Epidermal melanocyte (primary cell): ENCODE data around the gene CBL.
"Not testable (repeated sequence)": the region's sequence is repeated elsewhere in the genome, so short reads cannot be mapped to it uniquely, and the experiment has no call there.

ENCODE experiments used
- DNase-seq: peaks from one replicate; pipeline ENCODE4 v3.0.0; 2011; ENCODE audit warnings: low spot score; ENCODE audit not compliant: insufficient read length

CBL gene

GRCh38 chr11:119205574-119206510, at the start of gene CBL:
TSS of gene CBL (plus strand) at chr11:119206339. CDS start at chr11:119206418, 79 bp downstream.
- peak; percentile 96 for DNase-seq

GRCh38 chr11:119156496-119156895, 49.6 kb upstream of the CBL start:
- DNase-seq = no peak

DNA sequence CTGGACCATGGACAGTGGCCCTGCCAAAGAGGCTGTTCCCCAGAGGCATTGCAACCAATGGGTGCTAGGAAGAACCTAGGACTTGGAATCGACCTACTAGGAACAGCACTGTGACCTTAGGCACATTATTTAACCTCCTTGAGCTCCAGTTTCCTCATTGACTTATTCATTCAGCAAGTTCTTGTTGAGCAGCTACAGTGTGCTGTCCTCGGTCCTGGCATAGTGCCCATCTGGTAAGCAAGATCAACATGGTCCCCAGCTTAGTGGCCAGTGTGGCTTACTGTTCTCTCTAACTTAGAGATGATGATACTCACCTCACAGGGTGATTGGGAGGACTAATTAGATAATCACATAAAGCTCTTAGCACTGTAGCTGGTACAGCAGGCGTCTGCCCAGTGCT, 49.1 kb upstream of the CBL start:
- no peak for DNase-seq

DNA sequence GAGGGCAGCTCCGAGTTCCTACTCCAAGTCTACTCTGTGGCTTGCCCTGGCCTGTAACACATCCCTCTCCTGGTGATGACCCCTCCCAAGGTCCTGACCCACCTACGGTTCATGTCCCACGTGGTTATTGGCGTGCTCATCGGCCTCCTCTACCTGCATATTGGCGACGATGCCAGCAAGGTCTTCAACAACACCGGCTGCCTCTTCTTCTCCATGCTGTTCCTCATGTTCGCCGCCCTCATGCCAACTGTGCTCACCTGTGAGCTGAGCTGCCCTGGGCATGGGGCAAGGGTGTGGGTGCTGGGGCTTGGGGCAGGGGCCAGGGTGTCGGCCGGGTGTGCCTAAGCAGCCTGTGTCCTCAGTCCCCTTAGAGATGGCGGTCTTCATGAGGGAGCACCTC, 47.7 kb upstream of the CBL start:
- no peak for DNase-seq

DNA sequence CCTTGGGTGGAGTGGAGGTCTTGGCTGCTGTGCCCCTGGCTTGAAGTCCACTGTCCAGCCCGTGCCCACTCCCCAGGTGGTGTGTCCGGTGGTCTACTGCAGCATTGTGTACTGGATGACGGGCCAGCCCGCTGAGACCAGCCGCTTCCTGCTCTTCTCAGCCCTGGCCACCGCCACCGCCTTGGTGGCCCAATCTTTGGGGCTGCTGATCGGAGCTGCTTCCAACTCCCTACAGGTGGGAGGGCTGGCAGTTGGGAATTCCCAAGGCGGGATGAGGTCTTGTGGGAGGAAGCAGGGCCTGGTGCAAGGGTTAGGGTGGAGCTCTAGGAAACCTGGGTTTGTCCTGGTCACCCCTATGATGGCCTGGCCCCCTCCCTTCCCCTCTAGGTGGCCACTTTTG, 46.0 kb upstream of the CBL start:
- DNase-seq = no peak

GRCh38 chr11:119161871-119162270, 44.3 kb upstream of the CBL start:
- no peak for DNase-seq

DNA sequence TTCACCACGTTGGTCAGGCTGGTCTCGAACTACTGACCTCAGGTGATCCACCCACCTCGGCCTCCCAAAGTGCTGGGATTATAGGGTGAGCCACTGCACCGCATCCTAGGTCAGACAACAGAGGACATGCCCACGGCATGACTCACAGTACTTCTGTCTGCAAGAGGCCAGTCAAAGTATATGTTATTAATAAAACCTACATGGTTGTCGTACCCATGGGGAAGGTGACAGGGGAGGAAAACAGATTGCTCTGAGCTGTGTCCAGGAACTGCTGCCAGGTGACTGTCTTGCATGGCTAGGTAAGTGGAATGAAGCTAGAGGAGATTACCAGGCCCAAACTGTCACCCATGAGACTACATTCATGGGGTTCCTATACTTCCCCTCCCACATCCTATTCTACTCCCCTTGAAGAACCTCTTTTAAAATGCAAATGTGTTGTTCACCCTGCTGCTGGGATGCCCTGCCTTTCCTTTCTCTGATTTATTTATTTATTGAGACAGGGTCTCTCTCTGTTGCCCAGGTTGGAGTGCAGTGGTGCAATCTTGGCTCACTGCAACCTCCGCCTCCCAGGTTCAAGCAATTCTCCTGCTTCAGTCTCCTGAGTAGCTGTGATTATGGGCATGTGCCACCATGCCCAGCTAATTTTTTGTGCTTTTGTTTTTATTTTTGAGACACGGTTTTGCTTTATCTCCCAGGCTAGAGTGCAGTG, 39.6 kb upstream of the CBL start:
- DNase-seq = no peak

DNA sequence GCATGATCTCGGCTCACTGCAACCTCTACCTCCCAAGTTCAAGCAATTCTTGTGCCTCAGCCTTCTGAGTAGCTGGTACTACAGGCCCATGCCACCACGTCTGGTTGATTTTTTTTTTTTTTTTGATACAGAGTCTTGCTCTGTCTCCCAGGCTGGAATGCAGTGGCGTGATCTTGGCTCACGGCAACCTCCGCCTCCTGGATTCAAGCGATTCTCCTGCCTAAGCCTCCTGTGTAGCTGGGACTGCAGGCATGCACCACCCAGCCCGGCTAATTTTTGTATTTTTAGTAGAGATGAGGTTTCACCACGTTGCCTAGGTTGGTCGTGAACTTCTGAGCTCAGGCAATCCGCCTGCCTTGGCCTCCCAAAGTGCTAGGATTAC, 39.1 kb upstream of the CBL start:
- DNase-seq = not testable (repeated sequence)

DNA sequence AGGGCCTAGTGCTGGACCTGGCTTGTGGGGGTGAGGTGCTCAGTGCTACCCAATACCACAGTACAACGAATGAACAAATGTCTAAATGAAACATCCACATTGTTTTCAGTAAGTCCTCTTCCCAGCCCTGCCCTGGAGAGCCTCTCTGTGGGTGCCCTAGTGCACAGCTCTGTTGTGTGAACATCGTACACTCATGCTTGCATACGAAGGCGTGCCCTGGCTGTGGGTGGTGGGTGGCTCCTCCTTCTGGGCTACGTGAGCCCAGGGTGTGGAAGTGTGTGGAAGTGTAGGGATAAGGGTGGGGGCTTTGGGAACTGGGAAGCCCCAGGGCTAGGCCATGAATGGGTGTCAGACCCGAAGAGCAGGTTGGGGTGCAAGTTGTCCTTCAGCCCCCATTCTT, 38.2 kb upstream of the CBL start:
- no peak for DNase-seq

- peak; percentile 97 for DNase-seq
Measured at GRCh38 chr11:119168471-119169281, 37.5 kb upstream of the CBL start, which contains the start of gene NLRX1. TSS of gene NLRX1 (plus strand) at chr11:119168725. CDS start at chr11:119171404, 2,679 bp downstream.

DNA sequence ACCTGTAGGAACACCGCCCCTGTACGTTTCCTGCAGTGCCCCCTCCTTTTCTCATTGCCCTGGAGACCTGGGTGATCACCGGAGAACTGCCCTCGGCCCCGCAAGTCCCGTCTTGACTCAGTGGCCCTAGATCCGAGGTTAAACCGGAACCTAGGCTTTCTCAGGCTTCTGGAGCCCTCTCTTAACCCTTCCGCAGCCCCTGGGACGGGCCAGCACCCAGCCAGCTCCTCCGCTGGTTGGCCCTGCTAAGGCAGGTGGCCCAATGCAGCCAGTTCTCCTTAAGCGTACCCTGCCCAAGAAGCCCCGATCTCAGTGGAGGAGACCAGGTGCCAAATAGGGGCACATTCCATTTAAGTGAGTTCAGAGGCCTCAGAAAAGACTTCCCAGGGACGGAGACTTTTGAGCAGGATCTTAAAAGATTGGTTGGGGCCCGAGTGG, 36.8 kb upstream of the CBL start:
- peak; percentile 31 for DNase-seq

DNA sequence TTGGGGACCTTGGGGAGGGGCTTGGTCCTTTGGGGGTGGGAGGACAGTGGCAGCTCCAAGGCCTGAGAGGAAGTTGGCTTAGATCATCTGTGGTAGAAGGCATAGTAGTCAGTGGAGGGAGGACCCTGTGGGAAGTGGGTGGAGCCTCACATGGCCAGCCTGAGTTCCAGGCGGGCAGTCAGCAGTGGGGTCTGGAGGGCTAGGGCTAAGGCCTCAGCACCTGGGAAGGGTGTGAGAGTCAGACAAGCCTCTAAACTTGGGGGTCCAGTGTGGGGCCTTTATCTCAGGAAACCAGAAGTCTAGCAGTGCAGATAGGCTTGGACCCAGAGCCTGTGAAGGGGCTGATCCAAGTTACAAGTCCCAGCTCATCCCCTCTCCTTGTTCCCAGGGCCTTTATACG, 33.6 kb upstream of the CBL start:
- no peak for DNase-seq

DNA sequence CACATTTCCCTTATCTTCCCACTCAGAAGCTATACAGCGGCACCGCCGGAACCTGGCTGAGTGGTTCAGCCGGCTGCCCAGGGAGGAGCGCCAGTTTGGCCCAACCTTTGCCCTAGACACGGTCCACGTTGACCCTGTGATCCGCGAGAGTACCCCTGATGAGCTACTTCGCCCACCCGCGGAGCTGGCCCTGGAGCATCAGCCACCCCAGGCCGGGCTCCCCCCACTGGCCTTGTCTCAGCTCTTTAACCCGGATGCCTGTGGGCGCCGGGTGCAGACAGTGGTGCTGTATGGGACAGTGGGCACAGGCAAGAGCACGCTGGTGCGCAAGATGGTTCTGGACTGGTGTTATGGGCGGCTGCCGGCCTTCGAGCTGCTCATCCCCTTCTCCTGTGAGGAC, 32.7 kb upstream of the CBL start:
- no peak for DNase-seq

DNA sequence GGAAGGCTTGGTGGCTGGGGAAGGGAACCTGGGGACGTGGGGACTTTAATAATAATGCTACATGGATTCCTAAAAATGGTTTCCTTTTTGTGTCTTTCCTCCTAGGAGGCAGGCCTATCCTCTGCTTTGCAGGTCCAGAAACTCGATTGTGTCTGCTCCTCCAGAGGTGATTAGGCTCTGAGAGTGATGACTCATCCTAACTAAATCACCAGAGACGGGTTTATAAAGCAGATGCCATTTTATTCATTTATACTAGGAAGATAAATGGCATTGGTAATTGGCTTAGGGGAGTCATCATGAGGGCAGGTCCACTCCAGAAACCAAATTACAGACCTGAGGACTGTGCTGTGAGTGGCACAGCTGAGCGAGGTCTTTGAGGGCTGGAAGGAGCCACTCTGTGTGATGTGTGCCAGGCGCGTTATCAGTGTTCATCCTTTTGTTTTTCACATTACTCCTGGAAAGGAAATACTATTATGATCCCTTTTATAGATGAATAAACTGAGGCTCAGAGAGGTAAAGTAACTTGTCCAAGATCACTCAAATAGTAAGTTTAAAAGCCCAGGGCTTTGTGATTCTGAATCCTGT, 30.6 kb upstream of the CBL start:
- DNase-seq = no peak

- DNase-seq = no peak
Measured at GRCh38 chr11:119178166-119178680, 27.9 kb upstream of the CBL start.

DNA sequence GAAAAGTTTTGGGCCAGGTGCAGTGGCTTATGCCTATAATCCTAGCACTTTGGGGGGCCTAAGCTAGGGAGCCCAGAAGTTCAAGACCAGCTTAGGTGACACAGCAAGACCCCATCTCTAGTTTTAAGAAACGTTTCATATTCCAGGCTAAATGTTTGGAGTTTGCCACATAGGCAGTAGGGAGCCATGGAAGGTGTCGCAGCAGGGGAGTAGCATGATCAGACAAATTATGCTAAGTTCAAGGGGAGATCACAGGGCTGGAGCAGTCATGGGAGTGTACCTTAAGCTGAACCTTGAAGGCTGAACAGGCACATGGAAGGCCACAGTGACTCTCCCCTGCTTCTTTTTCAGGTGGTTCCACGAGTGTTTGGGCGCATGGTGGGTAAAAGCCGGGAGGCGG, 26.8 kb upstream of the CBL start:
- DNase-seq = no peak

DNA sequence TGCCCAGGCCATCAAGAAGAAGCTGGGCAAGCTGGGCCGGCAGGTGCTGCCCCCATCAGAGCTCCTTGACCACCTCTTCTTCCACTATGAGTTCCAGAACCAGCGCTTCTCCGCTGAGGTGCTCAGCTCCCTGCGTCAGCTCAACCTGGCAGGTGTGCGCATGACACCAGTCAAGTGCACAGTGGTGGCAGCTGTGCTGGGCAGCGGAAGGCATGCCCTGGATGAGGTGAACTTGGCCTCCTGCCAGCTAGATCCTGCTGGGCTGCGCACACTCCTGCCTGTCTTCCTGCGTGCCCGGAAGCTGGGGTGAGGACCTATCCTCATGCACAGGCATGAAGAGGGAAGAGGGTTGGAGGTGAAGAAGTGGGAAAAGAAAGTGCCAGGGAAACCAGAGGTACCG, 26.2 kb upstream of the CBL start:
- no peak for DNase-seq

GRCh38 chr11:119180729-119181676, 25.1 kb upstream of the CBL start:
- no peak for DNase-seq

DNA sequence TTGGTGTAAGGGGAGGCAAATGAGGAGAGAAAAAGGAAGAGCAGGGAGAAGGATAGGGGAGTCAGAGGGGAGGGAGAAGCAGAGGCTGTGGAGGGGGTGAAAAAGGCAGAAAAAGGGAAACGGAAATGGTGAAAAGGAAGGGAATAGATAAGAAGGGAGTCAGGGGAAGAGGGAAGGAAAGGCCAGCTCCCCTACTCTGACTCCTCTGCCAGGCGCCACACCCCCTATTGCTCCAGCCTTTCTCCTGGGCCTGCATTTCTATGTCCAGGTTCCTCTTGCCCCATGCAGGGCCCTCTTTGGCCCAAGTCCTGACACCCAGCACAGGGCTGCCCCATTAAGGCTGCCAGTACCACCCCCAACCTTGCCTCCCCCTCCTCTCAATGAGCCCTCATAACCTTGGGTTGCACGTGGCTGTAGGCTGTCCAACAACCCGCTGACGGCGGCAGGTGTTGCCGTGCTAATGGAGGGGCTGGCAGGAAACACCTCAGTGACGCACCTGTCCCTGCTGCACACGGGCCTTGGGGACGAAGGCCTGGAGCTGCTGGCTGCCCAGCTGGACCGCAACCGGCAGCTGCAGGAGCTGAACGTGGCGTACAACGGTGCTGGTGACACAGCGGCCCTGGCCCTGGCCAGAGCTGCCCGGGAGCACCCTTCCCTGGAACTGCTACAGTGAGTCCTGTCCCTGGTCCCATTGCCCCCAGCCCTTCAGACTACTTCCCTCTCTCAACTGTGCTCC, 24.3 kb upstream of the CBL start:
- DNase-seq = peak; percentile 9
